Activated T-helper 2 cell treated with anti-CD3 and anti-CD28 coated beads, Interferon-gamma antibody, Interleukin-2, Interleukin-4, amounts not matched to agents 10 μg/mL and 5 μg/mL and 100 μg/mL, durations not matched to agents 14 hours and 24 hours and 36 hours (primary cell): ENCODE results near the gene OPCML. TPM values are rescaled to one million over a fixed set of nuclear protein-coding genes. Genes with fewer than 3 reads are reported as not detected.

Source experiments
- DNase-seq: peaks from one replicate; pipeline ENCODE4 v3.0.0; 2021; ENCODE audit warnings: low spot score
- H3K27ac Mint-ChIP-seq: one replicate; pipeline ENCODE4 v1.8.0; 2021; ENCODE audit warnings: mixed read lengths
- H3K27me3 Mint-ChIP-seq: one replicate; pipeline ENCODE4 v1.8.0; 2021; ENCODE audit warnings: low read depth, mixed read lengths
- H3K36me3 Mint-ChIP-seq: one replicate; pipeline ENCODE4 v1.8.0; 2021; ENCODE audit warnings: low read depth, mixed read lengths
- H3K4me1 Mint-ChIP-seq: one replicate; pipeline ENCODE4 v1.8.0; 2021; ENCODE audit warnings: low read depth, mixed read lengths
- H3K4me3 Mint-ChIP-seq: one replicate; pipeline ENCODE4 v1.8.0; 2021; ENCODE audit warnings: low read depth, mild to moderate bottlenecking, moderate library complexity, mixed read lengths
- H3K9me3 Mint-ChIP-seq: one replicate; pipeline ENCODE4 v1.8.0; 2021; ENCODE audit warnings: mixed read lengths
- intact Hi-C: fragments of 100-400 bp; cut with micrococcal nuclease; formaldehyde crosslinking; loops from one replicate; pipeline ENCODE4 v1.15.1; 2023
- total RNA-seq: library from RNA; stranded (reverse); gene quantifications from 2 replicates; pipeline ENCODE4 v1.2.3, GENCODE V29; 2022

The OPCML gene
- total RNA-seq, 1 donor from 2014 or later, result not detected

GRCh38 chr11:132665205-132665604 lies 867.1 kb downstream of the OPCML start:
- no peaks in the 10 kb centered on the region for H3K4me1 Mint-ChIP-seq
- H3K36me3 Mint-ChIP-seq, result no peaks in the 10 kb centered on the region
- H3K4me3 Mint-ChIP-seq, result no peak overlapping the region
- no peak for DNase-seq
- H3K27me3 Mint-ChIP-seq, result no peaks in the 10 kb centered on the region
- H3K9me3 Mint-ChIP-seq, result peaks cover 15% of the 10 kb centered on the region
- no peak overlapping the region for H3K27ac Mint-ChIP-seq
- intact Hi-C loops, result no loop called here

- H3K4me3 Mint-ChIP-seq, result no peak overlapping the region
- no peak overlapping the region for H3K27ac Mint-ChIP-seq
- no peak for DNase-seq
- intact Hi-C loops, result no loop called here
- H3K9me3 Mint-ChIP-seq, result peaks cover 3% of the 10 kb centered on the region
- H3K4me1 Mint-ChIP-seq, result no peaks in the 10 kb centered on the region
- H3K27me3 Mint-ChIP-seq, result no peaks in the 10 kb centered on the region
- no peaks in the 10 kb centered on the region for H3K36me3 Mint-ChIP-seq
Measured at GRCh38 chr11:132658696-132659095, 873.6 kb downstream of the OPCML start.

GRCh38 chr11:132658004-132658403 lies 874.3 kb downstream of the OPCML start:
- Mint-ChIP-seq H3K36me3 (no peaks in the 10 kb centered on the region), H3K4me1 (no peaks in the 10 kb centered on the region), H3K27me3 (no peaks in the 10 kb centered on the region), H3K27ac (no peak overlapping the region), H3K9me3 (peaks cover 8% of the 10 kb centered on the region), H3K4me3 (no peak overlapping the region)
- DNase-seq, result no peak
- intact Hi-C loops, result no loop called here

GRCh38 chr11:132655187-132655855 lies 877.0 kb downstream of the OPCML start:
- Mint-ChIP-seq H3K9me3 (peaks cover 8% of the 10 kb centered on the region), H3K27me3 (no peaks in the 10 kb centered on the region), H3K27ac (no peak overlapping the region), H3K36me3 (no peaks in the 10 kb centered on the region), H3K4me3 (no peak overlapping the region), H3K4me1 (no peaks in the 10 kb centered on the region)
- DNase-seq, result no peak
- intact Hi-C loops, result no loop called here

- Mint-ChIP-seq H3K4me3 (no peak overlapping the region), H3K36me3 (no peaks in the 10 kb centered on the region), H3K27me3 (no peaks in the 10 kb centered on the region), H3K4me1 (no peaks in the 10 kb centered on the region), H3K9me3 (peaks cover 8% of the 10 kb centered on the region), H3K27ac (no peak overlapping the region)
- no peak for DNase-seq
- intact Hi-C loops, result no loop called here
Measured at GRCh38 chr11:132653237-132653636, 879.1 kb downstream of the OPCML start.

- Mint-ChIP-seq H3K27ac (no peak overlapping the region), H3K27me3 (no peaks in the 10 kb centered on the region), H3K36me3 (no peaks in the 10 kb centered on the region), H3K4me3 (no peak overlapping the region), H3K4me1 (no peaks in the 10 kb centered on the region), H3K9me3 (peaks cover 5% of the 10 kb centered on the region)
- intact Hi-C loops, result no loop called here
- no peak for DNase-seq
Measured at GRCh38 chr11:132650969-132651720, 881.2 kb downstream of the OPCML start.

GRCh38 chr11:132649277-132649676 lies 883.0 kb downstream of the OPCML start:
- Mint-ChIP-seq H3K36me3 (no peaks in the 10 kb centered on the region), H3K4me3 (no peak overlapping the region), H3K27me3 (no peaks in the 10 kb centered on the region), H3K4me1 (no peaks in the 10 kb centered on the region), H3K27ac (no peak overlapping the region), H3K9me3 (peaks cover 8% of the 10 kb centered on the region)
- no peak for DNase-seq
- intact Hi-C loops, result no loop called here

- DNase-seq, result no peak
- intact Hi-C loops, result no loop called here
- Mint-ChIP-seq H3K36me3 (no peaks in the 10 kb centered on the region), H3K4me1 (no peaks in the 10 kb centered on the region), H3K4me3 (no peak overlapping the region), H3K9me3 (peaks cover 8% of the 10 kb centered on the region), H3K27me3 (no peaks in the 10 kb centered on the region), H3K27ac (no peak overlapping the region)
Measured at GRCh38 chr11:132648851-132649250, 883.5 kb downstream of the OPCML start.

- intact Hi-C loops, result no loop called here
- peaks cover 3% of the 10 kb centered on the region for H3K9me3 Mint-ChIP-seq
Measured at GRCh38 chr11:132646890-132647289, 885.4 kb downstream of the OPCML start.

GRCh38 chr11:132644520-132645239 lies 887.6 kb downstream of the OPCML start:
- Mint-ChIP-seq H3K27ac (no peak overlapping the region), H3K4me1 (no peaks in the 10 kb centered on the region), H3K36me3 (no peaks in the 10 kb centered on the region), H3K9me3 (peaks cover 3% of the 10 kb centered on the region), H3K27me3 (no peaks in the 10 kb centered on the region), H3K4me3 (no peak overlapping the region)
- DNase-seq, result no peak
- intact Hi-C loops, result no loop called here

More at GRCh38 chr11:132646890-132647289, 885.4 kb downstream of the OPCML start:
- no peaks in the 10 kb centered on the region for H3K4me1 Mint-ChIP-seq
- H3K36me3 Mint-ChIP-seq, result no peaks in the 10 kb centered on the region
- H3K4me3 Mint-ChIP-seq, result no peak overlapping the region
- no peak overlapping the region for H3K27ac Mint-ChIP-seq
- no peaks in the 10 kb centered on the region for H3K27me3 Mint-ChIP-seq
- no peak for DNase-seq

- H3K27ac Mint-ChIP-seq, result no peak overlapping the region
- no peak for DNase-seq
- no peaks in the 10 kb centered on the region for H3K27me3 Mint-ChIP-seq
- peaks cover 3% of the 10 kb centered on the region for H3K9me3 Mint-ChIP-seq
- no peak overlapping the region for H3K4me3 Mint-ChIP-seq
- intact Hi-C loops, result no loop called here
- H3K4me1 Mint-ChIP-seq, result no peaks in the 10 kb centered on the region
- H3K36me3 Mint-ChIP-seq, result no peaks in the 10 kb centered on the region
Measured at GRCh38 chr11:132643239-132643638, 889.1 kb downstream of the OPCML start.

- Mint-ChIP-seq H3K4me1 (no peaks in the 10 kb centered on the region), H3K27ac (no peak overlapping the region), H3K9me3 (peaks cover 3% of the 10 kb centered on the region), H3K36me3 (no peaks in the 10 kb centered on the region), H3K27me3 (no peaks in the 10 kb centered on the region), H3K4me3 (no peak overlapping the region)
- intact Hi-C loops, result no loop called here
- DNase-seq, result no peak
Measured at GRCh38 chr11:132640952-132641351, 891.3 kb downstream of the OPCML start.

- intact Hi-C loops, result no loop called here
- no peaks in the 10 kb centered on the region for H3K27me3 Mint-ChIP-seq
- H3K4me3 Mint-ChIP-seq, result no peak overlapping the region
- H3K36me3 Mint-ChIP-seq, result no peaks in the 10 kb centered on the region
- no peaks in the 10 kb centered on the region for H3K4me1 Mint-ChIP-seq
- H3K9me3 Mint-ChIP-seq, result no peaks in the 10 kb centered on the region
- no peak for DNase-seq
- H3K27ac Mint-ChIP-seq, result no peak overlapping the region
Measured at GRCh38 chr11:132639986-132640385, 892.3 kb downstream of the OPCML start.
